DOHH2 (cell line): ENCODE results near the gene CCDC71L.
"Not testable (repeated sequence)": the region's sequence is repeated elsewhere in the genome, so short reads cannot be mapped to it uniquely, and the experiment has no call there.

Experiments used
- EZH2phosphoT487 ChIP-seq: fragments of 200-600 bp; sonication (generic); IDR thresholded peaks from 2 replicates; pipeline ENCODE4 v1.6.1; 2017; ENCODE audit warnings: borderline replicate concordance, mild to moderate bottlenecking, antibody characterized with exemption, low read length, moderate library complexity, mixed read lengths
- TF ChIP-seq, protein P1 (sequence below): fragments of 200-600 bp; sonication (generic); IDR thresholded peaks from one replicate; pipeline ENCODE4 v1.5.1; 2014; ENCODE audit warnings: antibody characterized with exemption, mild to moderate bottlenecking, low read depth, low read length; ENCODE audit not compliant: poor library complexity, severe bottlenecking

DNA sequence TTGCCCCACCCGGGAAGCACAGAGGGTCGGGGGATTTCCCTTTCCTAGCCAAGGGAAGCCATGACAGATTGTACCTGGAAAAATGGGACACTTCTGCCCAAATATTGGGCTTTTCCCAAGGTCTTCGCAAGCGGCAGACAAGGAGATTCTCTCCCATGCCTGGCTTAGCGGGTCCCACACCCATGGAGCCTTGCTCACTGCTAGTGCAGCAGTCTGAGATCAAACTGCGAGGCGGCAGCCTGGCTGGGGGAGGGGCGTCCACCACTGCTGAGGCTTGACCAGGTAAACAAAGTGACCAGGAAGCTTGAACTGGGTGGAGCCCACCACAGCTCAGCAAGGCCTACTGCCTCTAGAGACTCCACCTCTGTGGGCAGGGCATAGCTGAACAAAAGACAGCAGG, 11.0 kb upstream of the CCDC71L start:
- TF ChIP-seq, protein P1, sequence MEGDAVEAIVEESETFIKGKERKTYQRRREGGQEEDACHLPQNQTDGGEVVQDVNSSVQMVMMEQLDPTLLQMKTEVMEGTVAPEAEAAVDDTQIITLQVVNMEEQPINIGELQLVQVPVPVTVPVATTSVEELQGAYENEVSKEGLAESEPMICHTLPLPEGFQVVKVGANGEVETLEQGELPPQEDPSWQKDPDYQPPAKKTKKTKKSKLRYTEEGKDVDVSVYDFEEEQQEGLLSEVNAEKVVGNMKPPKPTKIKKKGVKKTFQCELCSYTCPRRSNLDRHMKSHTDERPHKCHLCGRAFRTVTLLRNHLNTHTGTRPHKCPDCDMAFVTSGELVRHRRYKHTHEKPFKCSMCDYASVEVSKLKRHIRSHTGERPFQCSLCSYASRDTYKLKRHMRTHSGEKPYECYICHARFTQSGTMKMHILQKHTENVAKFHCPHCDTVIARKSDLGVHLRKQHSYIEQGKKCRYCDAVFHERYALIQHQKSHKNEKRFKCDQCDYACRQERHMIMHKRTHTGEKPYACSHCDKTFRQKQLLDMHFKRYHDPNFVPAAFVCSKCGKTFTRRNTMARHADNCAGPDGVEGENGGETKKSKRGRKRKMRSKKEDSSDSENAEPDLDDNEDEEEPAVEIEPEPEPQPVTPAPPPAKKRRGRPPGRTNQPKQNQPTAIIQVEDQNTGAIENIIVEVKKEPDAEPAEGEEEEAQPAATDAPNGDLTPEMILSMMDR = not testable (repeated sequence)
- TF ChIP-seq EZH2phosphoT487 = not testable (repeated sequence)
